HG03103 (cell line): ENCODE data around the gene GJE1.
A peak's percentile ranks its signal among the peaks of the same experiment; 100 is the strongest.
"Not testable (repeated sequence)": the region's sequence is repeated elsewhere in the genome, so short reads cannot be mapped to it uniquely, and the experiment has no call there.

ENCODE experiments used
- ATAC-seq: cut with Tn5 transposase; IDR thresholded peaks from one replicate; pipeline ENCODE4 v1.9.1; 2021; ENCODE audit warnings: low read depth; ENCODE audit not compliant: unreplicated experiment

The GJE1 gene, protein sequence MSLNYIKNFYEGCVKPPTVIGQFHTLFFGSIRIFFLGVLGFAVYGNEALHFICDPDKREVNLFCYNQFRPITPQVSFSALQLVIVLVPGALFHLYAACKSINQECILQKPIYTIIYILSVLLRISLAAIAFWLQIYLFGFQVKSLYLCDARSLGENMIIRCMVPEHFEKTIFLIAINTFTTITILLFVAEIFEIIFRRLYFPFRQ

GRCh38 chr6:142132625-142133024, at the start of gene GJE1:
Gene GJE1 (plus strand): TSS chr6:142132925. CDS start chr6:142133159, 234 bp downstream.
- no peak for ATAC-seq

DNA sequence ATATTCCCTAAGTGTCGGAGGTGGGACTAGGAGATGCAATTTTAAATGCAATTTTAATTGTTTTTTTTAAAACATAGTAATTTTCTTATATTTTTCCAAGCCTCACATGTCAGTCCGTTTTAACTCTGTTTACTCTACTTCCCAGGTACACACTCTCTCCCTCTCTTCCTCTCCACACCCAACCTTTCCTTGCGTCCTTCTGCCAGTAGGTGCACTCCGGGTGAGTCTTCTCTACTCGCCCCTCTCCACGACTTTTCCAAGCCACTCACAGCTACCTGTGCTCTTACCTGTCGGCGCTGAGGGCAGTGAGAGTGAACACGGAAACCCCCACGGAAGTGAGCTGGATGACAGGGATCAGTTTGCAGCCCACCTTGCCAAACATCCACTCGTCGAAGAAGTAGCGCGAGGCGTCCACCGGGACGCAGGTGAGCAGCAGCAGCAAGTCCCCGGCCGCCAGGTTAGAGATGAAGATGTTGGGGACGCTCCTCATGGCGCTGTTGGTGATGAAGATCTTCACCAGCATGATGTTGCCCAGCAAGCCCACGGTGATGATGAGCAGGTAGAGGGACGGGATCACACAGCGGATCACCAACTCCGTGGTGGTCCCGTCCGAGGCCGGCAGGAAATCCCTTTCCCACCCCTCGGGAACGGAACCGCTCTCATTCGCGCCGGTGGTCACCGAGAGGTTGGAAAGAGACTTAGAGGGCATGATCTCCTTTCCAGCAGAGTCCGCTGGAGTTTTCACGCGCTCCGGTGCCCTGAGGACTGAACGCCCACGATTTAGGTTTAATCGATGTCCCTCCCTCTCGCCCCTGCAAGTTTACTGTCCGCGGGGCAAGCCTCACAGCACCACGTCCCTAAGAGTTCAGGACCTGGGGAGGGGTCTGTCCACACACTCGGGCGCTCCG, 44.5 kb upstream of the GJE1 start:
- no peak for ATAC-seq

DNA sequence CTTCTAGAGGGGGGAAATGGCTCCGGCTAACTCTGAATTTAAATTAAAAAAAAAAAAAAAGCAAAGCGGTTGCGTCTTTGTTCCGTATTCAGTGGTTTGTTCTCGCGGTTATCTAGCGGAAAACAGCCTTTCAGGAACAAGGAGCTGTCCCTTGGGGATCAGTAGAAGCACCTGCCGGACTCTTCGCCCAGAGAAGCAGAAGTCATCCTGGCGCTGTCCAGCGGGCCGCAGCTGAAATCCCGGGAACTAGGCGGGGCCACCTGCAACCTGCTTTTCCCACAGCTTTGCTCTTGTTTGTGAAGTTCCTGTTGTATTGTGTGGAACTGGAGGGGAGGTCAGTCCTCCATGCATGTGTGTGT, 43.9 kb upstream of the GJE1 start:
- no peak for ATAC-seq

- ATAC-seq = not testable (repeated sequence)
These were observed 27.9 kb upstream of the GJE1 start for GRCh38 chr6:142104820-142105219.

- ATAC-seq = not testable (repeated sequence)
These were observed 21.9 kb upstream of the GJE1 start for GRCh38 chr6:142110820-142111219.

GRCh38 chr6:142112451-142113061, 20.2 kb upstream of the GJE1 start:
- peak; percentile 69 for ATAC-seq

GRCh38 chr6:142117366-142117765, 15.4 kb upstream of the GJE1 start:
- ATAC-seq = no peak

DNA sequence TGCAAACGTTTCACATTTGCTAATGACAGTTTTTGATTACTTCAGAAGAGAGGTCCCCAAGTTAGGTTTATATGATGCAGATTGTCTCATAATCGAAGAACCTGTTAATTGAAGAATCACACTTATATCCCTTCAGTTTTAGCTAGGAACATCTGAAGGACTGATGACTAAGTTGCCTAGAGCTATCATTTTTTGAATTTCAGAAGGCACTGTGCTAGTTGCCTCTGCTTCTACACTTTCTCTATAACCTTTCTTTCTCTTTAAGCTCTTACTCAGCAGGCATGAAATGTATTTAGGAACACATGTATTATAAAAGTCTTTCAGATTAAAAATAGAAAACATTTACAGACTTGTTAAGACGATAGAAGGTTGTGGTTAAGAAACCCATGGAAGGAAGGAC, 14.4 kb upstream of the GJE1 start:
- ATAC-seq = no peak

DNA sequence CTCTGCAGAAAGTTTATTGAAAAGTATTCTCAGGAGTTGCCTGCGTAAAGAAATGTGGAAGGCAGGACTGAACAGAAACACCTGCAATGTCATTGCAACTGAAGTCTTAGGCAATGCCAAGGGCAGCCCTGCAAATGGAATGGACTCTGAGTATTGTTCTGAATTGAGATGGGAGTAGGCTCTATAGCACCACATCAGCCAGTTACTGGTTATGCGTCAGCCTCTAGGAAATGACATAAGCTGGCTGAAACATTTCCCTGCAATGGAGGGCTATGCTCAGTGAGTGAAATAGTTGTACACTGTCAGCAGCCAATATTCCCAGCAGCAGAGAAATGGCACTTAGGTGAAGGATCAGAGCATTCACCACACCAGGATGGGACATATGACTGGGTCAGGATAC, 13.8 kb upstream of the GJE1 start:
- ATAC-seq = no peak

GRCh38 chr6:142121342-142121741, 11.4 kb upstream of the GJE1 start:
- no peak for ATAC-seq

GRCh38 chr6:142130814-142131213, 1.9 kb upstream of the GJE1 start:
- ATAC-seq = no peak

DNA sequence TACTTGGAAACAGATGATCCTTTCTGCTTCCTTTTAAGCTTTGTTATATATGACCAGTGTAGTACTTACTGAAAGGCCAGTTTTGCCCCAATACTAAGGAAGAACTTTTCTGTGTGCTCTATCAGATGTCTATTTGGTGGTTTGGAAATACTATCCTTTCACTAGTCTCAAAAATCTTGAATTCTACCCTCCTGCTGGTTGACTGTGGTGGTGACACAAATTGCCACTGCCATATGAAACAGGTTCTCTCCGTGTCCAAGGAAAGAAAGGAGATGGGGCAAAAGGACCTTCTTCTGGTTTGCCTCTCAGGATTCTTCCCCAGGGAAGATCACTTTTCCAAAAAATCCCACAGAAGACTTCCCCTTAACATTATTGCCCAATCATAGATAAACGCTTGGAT, 6.2 kb downstream of the GJE1 start:
- ATAC-seq = no peak

GRCh38 chr6:142141531-142141930, 8.8 kb downstream of the GJE1 start:
- ATAC-seq = not testable (repeated sequence)

- peak; percentile 99 for ATAC-seq
These were observed 14.3 kb downstream of the GJE1 start, which contains the start of the genes NMBR and VTA1 for GRCh38 chr6:142146828-142147662. Gene NMBR (minus strand): TSS chr6:142147122. CDS start chr6:142088658, 58,464 bp downstream. Gene VTA1 (plus strand): TSS chr6:142147263. CDS start chr6:142147288, 25 bp downstream.

GRCh38 chr6:142152746-142153145, 20.0 kb downstream of the GJE1 start:
- no peak for ATAC-seq

- ATAC-seq = no peak
These were observed 20.5 kb downstream of the GJE1 start for GRCh38 chr6:142153196-142153595.

- no peak for ATAC-seq
These were observed 21.6 kb downstream of the GJE1 start for GRCh38 chr6:142154336-142154735.

GRCh38 chr6:142155091-142155490, 22.4 kb downstream of the GJE1 start:
- no peak for ATAC-seq

GRCh38 chr6:142155895-142156757, 23.4 kb downstream of the GJE1 start:
- ATAC-seq = no peak

GRCh38 chr6:142156758-142157068, 24.0 kb downstream of the GJE1 start:
- ATAC-seq = not testable (repeated sequence)
